ENCODE data around the gene AAR2.

AAR2 gene

GRCh38 chr20:36219671-36220220, 16.5 kb upstream of the AAR2 start:
- no peak for DNase-seq

- no peak for DNase-seq
Measured at GRCh38 chr20:36225666-36226065, 10.6 kb upstream of the AAR2 start.

- no peak for DNase-seq
Measured at GRCh38 chr20:36228770-36229169, 7.5 kb upstream of the AAR2 start.

GRCh38 chr20:36230019-36230418, 6.3 kb upstream of the AAR2 start:
- DNase-seq = no peak

- DNase-seq = no peak
Measured at GRCh38 chr20:36231331-36231730, 4.9 kb upstream of the AAR2 start.

GRCh38 chr20:36234771-36235320, 1.4 kb upstream of the AAR2 start:
- no peak for DNase-seq

- DNase-seq = no peak
Measured at GRCh38 chr20:36236786-36237121, 476 bp downstream of the AAR2 start.

GRCh38 chr20:36237477-36237876, 1.2 kb downstream of the AAR2 start:
- DNase-seq = no peak

GRCh38 chr20:36238153-36238552, 1.9 kb downstream of the AAR2 start:
- no peak for DNase-seq

GRCh38 chr20:36238760-36239159, 2.5 kb downstream of the AAR2 start:
- DNase-seq = no peak

- DNase-seq = no peak
Measured at GRCh38 chr20:36240076-36240475, 3.8 kb downstream of the AAR2 start.

GRCh38 chr20:36241678-36242077, 5.4 kb downstream of the AAR2 start:
- DNase-seq = no peak

- DNase-seq = no peak
Measured at GRCh38 chr20:36243726-36244125, 7.4 kb downstream of the AAR2 start.

GRCh38 chr20:36246401-36246800, 10.1 kb downstream of the AAR2 start:
- no peak for DNase-seq

- no peak for DNase-seq
Measured at GRCh38 chr20:36248836-36249235, 12.6 kb downstream of the AAR2 start.

GRCh38 chr20:36249450-36249849, 13.2 kb downstream of the AAR2 start:
- DNase-seq = no peak

- DNase-seq = no peak
Measured at GRCh38 chr20:36251426-36251825, 15.1 kb downstream of the AAR2 start.

- no peak for DNase-seq
Measured at GRCh38 chr20:36252511-36252910, 16.2 kb downstream of the AAR2 start.

- DNase-seq = no peak
Measured at GRCh38 chr20:36253036-36253435, 16.8 kb downstream of the AAR2 start.

GRCh38 chr20:36254076-36254475, 17.8 kb downstream of the AAR2 start:
- no peak for DNase-seq

GRCh38 chr20:36255445-36255844, 19.2 kb downstream of the AAR2 start:
- no peak for DNase-seq

- no peak for DNase-seq
Measured at GRCh38 chr20:36259177-36260061, 23.1 kb downstream of the AAR2 start.

- no peak for DNase-seq
Measured at GRCh38 chr20:36260316-36260715, 24.0 kb downstream of the AAR2 start.

- DNase-seq = no peak
Measured at GRCh38 chr20:36261389-36262105, 25.3 kb downstream of the AAR2 start.

Data from NCI-H2029 treated with DMSO at 0.1 percent for 48 hours (cell line).